ENCODE data around the gene FNIP1.
"Not testable (repeated sequence)": the region's sequence is repeated elsewhere in the genome, so short reads cannot be mapped to it uniquely, and the experiment has no call there.

FNIP1 gene

GRCh38 chr5:131607903-131608540 lies 188.8 kb downstream of the FNIP1 start:
- no peak for DNase-seq (ENCODE audit: low read depth)

DNA sequence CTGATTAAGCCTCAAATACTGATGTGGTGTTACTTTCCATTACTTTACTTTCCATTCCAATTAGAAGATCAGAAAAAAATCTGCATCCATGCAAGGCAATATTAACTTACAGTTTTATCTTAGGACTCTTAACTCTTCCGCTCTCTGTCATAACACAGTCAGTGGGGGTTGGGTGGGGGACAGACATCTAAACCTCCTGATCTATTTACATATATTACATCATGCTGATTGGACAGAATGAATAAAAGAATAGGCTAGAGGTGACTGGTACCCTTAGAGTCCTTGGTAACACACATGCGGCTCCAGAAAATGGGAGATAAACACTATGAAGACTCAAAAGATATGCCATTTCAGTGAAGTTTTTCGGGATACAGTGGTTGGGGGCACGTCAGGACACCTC lies 189.4 kb downstream of the FNIP1 start:
- no peak for DNase-seq (ENCODE audit: low read depth)

GRCh38 chr5:131605086-131605485 lies 191.7 kb downstream of the FNIP1 start:
- no peak for DNase-seq (ENCODE audit: low read depth)

- DNase-seq (ENCODE audit: low read depth), result no peak
Measured at GRCh38 chr5:131595088-131596033, 201.5 kb downstream of the FNIP1 start.

GRCh38 chr5:131593921-131594320 lies 202.9 kb downstream of the FNIP1 start:
- DNase-seq (ENCODE audit: low read depth), result no peak

DNA sequence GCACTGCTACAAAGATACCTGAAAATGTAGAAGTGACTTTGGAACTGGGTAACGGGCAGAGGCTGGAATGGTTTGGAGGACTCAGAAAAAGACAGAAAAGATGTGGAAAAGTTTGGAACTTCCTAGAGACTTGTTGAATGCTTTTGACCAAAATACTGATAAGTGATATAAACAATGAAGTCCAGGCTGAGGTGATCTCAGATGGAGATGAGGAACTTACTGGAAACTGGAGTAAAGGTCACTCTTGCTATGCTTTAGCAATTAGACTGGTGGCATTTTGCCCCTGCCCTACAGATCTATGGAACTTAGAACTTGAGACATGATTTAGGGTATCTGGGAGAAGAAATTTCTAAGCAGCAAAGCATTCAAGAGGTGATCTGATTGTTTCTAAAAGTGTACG lies 203.4 kb downstream of the FNIP1 start:
- DNase-seq (ENCODE audit: low read depth), result not testable (repeated sequence)
